Uterus (tissue), 2 donors: ENCODE data around the gene PRMT7.

Experiments
- POLR2A ChIP-seq, 2 donors: fragments of 450-650 bp; IDR thresholded peaks; one replicate each; pipeline ENCODE4 v1.6.1; 2016; ENCODE audit warnings: antibody characterized with exemption in 2 of 2, mild to moderate bottlenecking in 1 of 2, moderate library complexity in 1 of 2
- TF ChIP-seq, protein P1 (sequence below), 4 experiments: fragments of 200-600 bp in 2 of 4; fragments of 450-650 bp in 2 of 4; sonication (generic) in 2 of 4; IDR thresholded peaks; one replicate each; pipeline ENCODE4 v1.5.1; 2016 to 2019; ENCODE audit warnings: antibody characterized with exemption in 4 of 4, mild to moderate bottlenecking in 2 of 4, moderate library complexity in 1 of 4

DNA sequence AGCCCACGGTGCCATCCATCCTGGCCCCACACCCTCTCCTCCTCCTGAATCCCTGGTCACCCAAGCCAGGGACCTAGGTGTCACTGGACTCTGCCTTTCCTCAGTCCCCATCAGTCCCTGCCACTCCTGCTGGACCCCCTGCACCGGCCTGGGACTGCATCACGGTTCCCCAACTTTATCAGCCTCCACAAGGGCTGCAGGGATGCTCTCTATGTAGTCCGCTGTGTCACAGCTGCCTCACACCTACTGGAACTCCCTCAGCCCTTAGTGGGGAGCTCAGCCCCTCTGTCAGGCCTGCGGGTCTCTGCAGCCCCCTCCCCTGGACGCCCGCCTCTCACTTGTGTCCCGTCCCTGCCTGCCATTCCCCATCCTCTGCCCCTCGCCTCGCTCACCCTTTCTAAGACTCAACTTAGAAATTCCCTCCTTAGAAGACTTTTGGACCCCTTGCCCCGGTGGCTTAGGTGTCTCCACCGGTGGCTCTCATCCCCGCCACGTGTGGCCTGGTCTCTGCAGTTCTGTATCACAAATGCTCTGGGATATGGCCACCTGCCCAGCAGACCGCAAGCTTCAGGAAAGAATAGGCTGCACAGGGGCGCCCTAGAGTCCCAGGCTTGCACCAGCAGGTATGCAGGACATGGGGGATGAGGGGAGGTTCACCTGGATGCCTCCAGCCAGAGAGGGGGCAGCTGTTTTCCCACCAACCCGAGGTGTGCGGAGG lies 62.9 kb downstream of the PRMT7 start:
- TF ChIP-seq, protein P1, sequence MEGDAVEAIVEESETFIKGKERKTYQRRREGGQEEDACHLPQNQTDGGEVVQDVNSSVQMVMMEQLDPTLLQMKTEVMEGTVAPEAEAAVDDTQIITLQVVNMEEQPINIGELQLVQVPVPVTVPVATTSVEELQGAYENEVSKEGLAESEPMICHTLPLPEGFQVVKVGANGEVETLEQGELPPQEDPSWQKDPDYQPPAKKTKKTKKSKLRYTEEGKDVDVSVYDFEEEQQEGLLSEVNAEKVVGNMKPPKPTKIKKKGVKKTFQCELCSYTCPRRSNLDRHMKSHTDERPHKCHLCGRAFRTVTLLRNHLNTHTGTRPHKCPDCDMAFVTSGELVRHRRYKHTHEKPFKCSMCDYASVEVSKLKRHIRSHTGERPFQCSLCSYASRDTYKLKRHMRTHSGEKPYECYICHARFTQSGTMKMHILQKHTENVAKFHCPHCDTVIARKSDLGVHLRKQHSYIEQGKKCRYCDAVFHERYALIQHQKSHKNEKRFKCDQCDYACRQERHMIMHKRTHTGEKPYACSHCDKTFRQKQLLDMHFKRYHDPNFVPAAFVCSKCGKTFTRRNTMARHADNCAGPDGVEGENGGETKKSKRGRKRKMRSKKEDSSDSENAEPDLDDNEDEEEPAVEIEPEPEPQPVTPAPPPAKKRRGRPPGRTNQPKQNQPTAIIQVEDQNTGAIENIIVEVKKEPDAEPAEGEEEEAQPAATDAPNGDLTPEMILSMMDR (IDR thresholded peaks at IDR 0.05) = no peak
- no peak for TF ChIP-seq POLR2A (IDR thresholded peaks at IDR 0.05)
